Adrenal gland (tissue), 12 donors: ENCODE data around the gene RNASE8. TPM values are rescaled to one million over a fixed set of nuclear protein-coding genes. Genes with fewer than 3 reads are reported as not detected.

Experiments
- DNase-seq, 7 donors: peaks; one replicate each; pipeline ENCODE4 v3.0.0-alpha.2; 2019 to 2020
- H3K27ac ChIP-seq, 5 donors: fragments of 200-600 bp; sonication (generic) in 4 of 5; 1 replicate in 3 of 5; 2 replicates in 2 of 5; pipeline versions ENCODE4 v1.5.1 to v1.8.0; 2016 to 2020; ENCODE audit warnings: mild to moderate bottlenecking in 1 of 5
- H3K27me3 ChIP-seq: fragments of 200-600 bp; 2 replicates; pipeline ENCODE4 v1.8.0; 2021
- H3K36me3 ChIP-seq, 2 donors: fragments of 200-600 bp; replicated peaks in 1 of 2; 1 replicate in 1 of 2; 2 replicates in 1 of 2; pipeline versions ENCODE4 v1.5.1 to v1.8.0; 2018 to 2022
- H3K4me1 ChIP-seq, 2 donors: fragments of 200-600 bp; replicated peaks in 1 of 2; 1 replicate in 1 of 2; 2 replicates in 1 of 2; pipeline versions ENCODE4 v1.5.1 to v1.8.0; 2018 to 2021
- H3K4me3 ChIP-seq, 4 donors: fragments of 200-600 bp; sonication (generic) in 3 of 4; one replicate each; pipeline ENCODE4 v1.5.1; 2016 to 2018
- H3K9me3 ChIP-seq, 3 donors: fragments of 200-600 bp; sonication (generic) in 1 of 3; replicated peaks in 1 of 3; 1 replicate in 2 of 3; 2 replicates in 1 of 3; pipeline versions ENCODE4 v1.5.1 to v1.8.0; 2016 to 2021
- POLR2A ChIP-seq, 2 donors: fragments of 450-650 bp; IDR thresholded peaks; one replicate each; pipeline ENCODE4 v1.6.1; 2017; ENCODE audit warnings: antibody characterized with exemption in 2 of 2, mild to moderate bottlenecking in 2 of 2, moderate library complexity in 1 of 2
- WGBS, 4 donors: extraction: QIAGEN DNeasy Blood & Tissue Kit in 2 of 4; methylation state at CpG; one replicate each; pipeline versions ENCODE4 v1.1.5 to v1.1.7; 2013 to 2017; 5-methylcytosine and 5-hydroxymethylcytosine counted together
- intact Hi-C, 2 donors: fragments of 100-400 bp; cut with DNase I; formaldehyde crosslinking; loops; one replicate each; pipeline versions ENCODE4 v1.14.1 to v1.15.0; 2022 to 2023
- polyA plus RNA-seq, 3 donors: library from polyadenylated mRNA; stranded (reverse); fragments of 200-250 nt in 2 of 3; fragments of 350-450 nt in 1 of 3; fragmentation: Illumina TruSeq in 1 of 3; extraction: RNeasy Lipid Tissue Mini Kit (QIAGEN cat#74804) in 1 of 3; gene quantifications; one replicate each; pipeline ENCODE4 v1.2.3, GENCODE V29; 2013 to 2014
- total RNA-seq, 9 donors: library from RNA; depleted of rRNA in 4 of 9; stranded (reverse); fragments of >200 nt in 4 of 9; fragments of 120-200 nt in 1 of 9; fragmentation: NEBNext Ultra II Directional in 1 of 9; extraction: Animal tissue kit (Norgen Biotek cat#: 25700) in 1 of 9; gene quantifications; one replicate each; pipeline versions ENCODE4 v1.1.0 to v1.2.4, GENCODE V29; 2013 to 2023
- TF ChIP-seq, protein P1 (sequence below), 6 experiments: fragments of 450-650 bp in 4 of 6; fragments of 200-600 bp in 2 of 6; sonication (generic) in 1 of 6; IDR thresholded peaks; 1 replicate in 5 of 6; 2 replicates in 1 of 6; pipeline versions ENCODE4 v1.5.1 to v1.8.0; 2016 to 2021; ENCODE audit warnings: antibody characterized with exemption in 6 of 6, mild to moderate bottlenecking in 2 of 6, moderate library complexity in 1 of 6
- donor health status: healthy with polysubstance abuse.
- donor health status: Bipolar disorder and iron deficiency.
- donor health status: DM: yes; HTN: yes; CAD: no.
- donor health status: DM: no; HTN: no; CAD: no.
- donor health status: DM: no; HTN: no; CAD: no.
- donor health status: DM: yes; HTN: yes; CAD: no.

Gene RNASE8
- total and polyA plus RNA-seq, 12 donors: not detected

DNA sequence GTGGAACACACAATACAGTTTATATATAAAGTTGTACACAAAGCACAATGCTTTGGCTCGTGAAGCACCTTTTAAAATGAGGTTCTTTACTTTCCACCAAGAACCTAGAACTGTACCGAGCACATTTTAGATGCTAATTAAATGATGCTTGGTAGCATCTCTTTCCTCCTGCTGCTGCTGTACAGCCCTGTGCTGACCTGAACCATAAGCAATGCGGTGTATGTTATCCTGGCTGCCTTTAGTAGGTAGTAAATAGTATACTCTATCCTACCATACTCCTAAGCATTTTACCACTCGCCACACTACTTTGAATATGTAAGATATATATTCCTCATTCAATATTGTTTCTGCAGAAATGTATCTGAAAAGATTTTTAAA lies 2.9 kb upstream of the RNASE8 start:
- no peaks in the 10 kb centered on the region for H3K27me3 ChIP-seq
- peaks cover 0 to 8% of the 10 kb centered on the region in 2 donors for H3K4me1 ChIP-seq
- intact Hi-C loops: no loop called here
- H3K4me3 ChIP-seq: no peak overlapping the region
- DNase-seq: no peak
- H3K36me3 ChIP-seq: no peaks in the 10 kb centered on the region
- TF ChIP-seq, protein P1, sequence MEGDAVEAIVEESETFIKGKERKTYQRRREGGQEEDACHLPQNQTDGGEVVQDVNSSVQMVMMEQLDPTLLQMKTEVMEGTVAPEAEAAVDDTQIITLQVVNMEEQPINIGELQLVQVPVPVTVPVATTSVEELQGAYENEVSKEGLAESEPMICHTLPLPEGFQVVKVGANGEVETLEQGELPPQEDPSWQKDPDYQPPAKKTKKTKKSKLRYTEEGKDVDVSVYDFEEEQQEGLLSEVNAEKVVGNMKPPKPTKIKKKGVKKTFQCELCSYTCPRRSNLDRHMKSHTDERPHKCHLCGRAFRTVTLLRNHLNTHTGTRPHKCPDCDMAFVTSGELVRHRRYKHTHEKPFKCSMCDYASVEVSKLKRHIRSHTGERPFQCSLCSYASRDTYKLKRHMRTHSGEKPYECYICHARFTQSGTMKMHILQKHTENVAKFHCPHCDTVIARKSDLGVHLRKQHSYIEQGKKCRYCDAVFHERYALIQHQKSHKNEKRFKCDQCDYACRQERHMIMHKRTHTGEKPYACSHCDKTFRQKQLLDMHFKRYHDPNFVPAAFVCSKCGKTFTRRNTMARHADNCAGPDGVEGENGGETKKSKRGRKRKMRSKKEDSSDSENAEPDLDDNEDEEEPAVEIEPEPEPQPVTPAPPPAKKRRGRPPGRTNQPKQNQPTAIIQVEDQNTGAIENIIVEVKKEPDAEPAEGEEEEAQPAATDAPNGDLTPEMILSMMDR (IDR thresholded peaks at IDR 0.05): no peak
- TF ChIP-seq POLR2A (IDR thresholded peaks at IDR 0.05): no peak
- 75 to 94% (median 86%) methylated on average over 4 of the region's 4 CpGs for WGBS, 4 donors
- no peaks in the 10 kb centered on the region for H3K9me3 ChIP-seq
- no peak overlapping the region for H3K27ac ChIP-seq

DNA sequence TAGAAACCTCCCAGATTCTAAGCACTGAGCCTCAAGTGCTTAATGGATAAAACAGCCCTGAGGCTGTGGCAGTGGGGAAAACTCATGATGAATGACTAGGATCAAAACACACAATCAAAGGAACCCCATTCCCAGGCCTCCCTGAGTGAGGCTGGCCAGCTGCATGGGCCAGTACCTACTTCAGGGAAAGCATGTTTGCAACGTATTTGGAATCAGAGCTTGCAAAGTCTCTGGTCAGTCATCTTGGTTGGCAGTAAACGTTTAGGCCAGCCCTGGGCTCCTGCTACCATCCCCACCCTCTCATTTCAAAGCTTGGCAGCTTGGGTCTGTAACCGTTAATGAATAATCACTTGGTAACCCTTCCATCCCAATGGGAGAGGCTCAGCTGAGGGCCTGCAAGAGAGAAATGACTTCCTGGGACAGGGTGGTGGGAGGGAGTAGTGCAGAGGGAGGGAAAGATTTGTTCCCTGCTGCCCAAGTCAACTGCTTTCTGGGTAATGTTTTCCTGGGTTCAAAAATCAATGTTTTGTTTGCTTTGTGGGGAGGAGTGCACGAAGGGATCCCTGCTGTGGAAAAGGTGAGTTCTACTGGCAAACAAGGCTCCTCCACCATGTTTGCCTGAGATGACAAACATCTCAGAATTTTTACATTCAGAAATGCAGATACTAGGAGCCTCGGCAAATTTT lies 2.0 kb upstream of the RNASE8 start:
- DNase-seq: no peak
- Histone ChIP-seq H3K27ac (no peak overlapping the region), H3K27me3 (no peaks in the 10 kb centered on the region), H3K4me1 (peaks cover 0 to 6% of the 10 kb centered on the region in 2 donors), H3K9me3 (no peaks in the 10 kb centered on the region), H3K4me3 (no peak overlapping the region), H3K36me3 (no peaks in the 10 kb centered on the region)
- TF ChIP-seq, protein P1 (IDR thresholded peaks at IDR 0.05): no peak
- no peak for TF ChIP-seq POLR2A (IDR thresholded peaks at IDR 0.05)
- 76 to 84% (median 80%) methylated on average over 5 of the region's 5 CpGs for WGBS, 4 donors
- intact Hi-C loops: no loop called here

DNA sequence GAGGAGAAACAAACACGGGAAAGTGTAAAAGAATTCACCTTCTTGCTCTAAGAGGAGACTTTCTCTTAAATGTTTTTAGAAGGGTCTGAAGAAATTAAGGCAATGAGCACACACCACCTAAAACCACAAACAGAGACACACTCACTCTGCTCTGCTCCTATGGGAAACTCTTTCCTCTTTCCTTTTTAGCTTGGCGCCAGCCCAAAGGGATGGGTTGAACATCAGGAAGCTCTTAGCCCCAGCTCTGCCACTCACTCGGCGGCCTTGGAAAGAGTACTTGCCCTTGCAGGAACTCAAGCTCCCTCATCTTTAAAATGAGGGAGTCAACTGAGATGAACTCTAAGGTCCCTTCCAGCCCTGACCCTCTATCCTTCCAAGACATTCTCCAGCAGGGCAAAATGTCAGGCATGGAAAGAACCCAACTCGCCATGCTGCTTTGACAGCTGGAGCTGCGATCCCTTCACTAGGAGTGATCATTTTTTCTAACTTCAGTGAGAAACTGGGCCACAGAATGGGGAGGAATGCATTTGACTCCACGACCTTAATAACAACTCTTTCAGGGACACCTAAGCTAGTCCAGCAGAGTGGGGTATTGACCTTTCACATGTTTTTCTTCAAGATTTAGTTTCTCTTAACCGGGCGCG lies 980 bp upstream of the RNASE8 start:
- H3K27ac ChIP-seq: no peak overlapping the region
- no peak for DNase-seq
- H3K27me3 ChIP-seq: no peaks in the 10 kb centered on the region
- H3K36me3 ChIP-seq: no peaks in the 10 kb centered on the region
- H3K4me3 ChIP-seq: no peak overlapping the region
- TF ChIP-seq POLR2A (IDR thresholded peaks at IDR 0.05): no peak
- TF ChIP-seq, protein P1 (IDR thresholded peaks at IDR 0.05): no peak
- intact Hi-C loops: no loop called here
- 74 to 84% (median 77%) methylated on average over 10 of the region's 10 CpGs for WGBS, 4 donors
- peaks cover 0 to 6% of the 10 kb centered on the region in 2 donors for H3K4me1 ChIP-seq
- H3K9me3 ChIP-seq: no peaks in the 10 kb centered on the region

DNA sequence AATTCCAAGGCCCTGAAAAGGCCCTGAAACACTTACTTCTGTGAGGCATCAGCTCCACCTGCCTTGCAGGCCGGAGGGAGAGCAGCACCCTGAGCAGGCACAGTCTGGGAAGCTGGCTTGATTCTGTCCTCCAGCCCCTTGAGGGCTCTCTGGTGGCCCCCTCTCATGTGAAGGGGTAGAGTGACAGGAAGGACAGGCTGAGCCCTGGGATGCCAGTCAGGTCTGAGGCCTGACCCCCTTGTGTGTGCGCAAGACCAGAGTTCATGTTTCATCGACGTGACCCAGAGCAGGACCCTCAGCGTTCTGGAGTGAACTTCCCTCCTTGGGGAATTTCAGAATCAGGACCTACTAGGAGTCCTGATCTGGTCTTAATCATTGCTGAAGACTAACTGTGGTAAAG lies 1.3 kb downstream of the RNASE8 start:
- H3K36me3 ChIP-seq: no peaks in the 10 kb centered on the region
- WGBS, 4 donors: 91 to 98% (median 92%) methylated on average over 4 to 5 of the region's 5 CpGs
- H3K4me1 ChIP-seq: peaks cover 7 to 10% of the 10 kb centered on the region in 2 donors
- H3K27ac ChIP-seq: no peak overlapping the region
- intact Hi-C loops: no loop called here
- no peak overlapping the region for H3K4me3 ChIP-seq
- TF ChIP-seq POLR2A (IDR thresholded peaks at IDR 0.05): no peak
- TF ChIP-seq, protein P1 (IDR thresholded peaks at IDR 0.05): no peak
- DNase-seq: no peak
- no peaks in the 10 kb centered on the region for H3K27me3 ChIP-seq
- no peaks in the 10 kb centered on the region for H3K9me3 ChIP-seq
